ENCODE measurements around the gene UBIAD1.

UBIAD1 gene, protein sequence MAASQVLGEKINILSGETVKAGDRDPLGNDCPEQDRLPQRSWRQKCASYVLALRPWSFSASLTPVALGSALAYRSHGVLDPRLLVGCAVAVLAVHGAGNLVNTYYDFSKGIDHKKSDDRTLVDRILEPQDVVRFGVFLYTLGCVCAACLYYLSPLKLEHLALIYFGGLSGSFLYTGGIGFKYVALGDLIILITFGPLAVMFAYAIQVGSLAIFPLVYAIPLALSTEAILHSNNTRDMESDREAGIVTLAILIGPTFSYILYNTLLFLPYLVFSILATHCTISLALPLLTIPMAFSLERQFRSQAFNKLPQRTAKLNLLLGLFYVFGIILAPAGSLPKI

DNA sequence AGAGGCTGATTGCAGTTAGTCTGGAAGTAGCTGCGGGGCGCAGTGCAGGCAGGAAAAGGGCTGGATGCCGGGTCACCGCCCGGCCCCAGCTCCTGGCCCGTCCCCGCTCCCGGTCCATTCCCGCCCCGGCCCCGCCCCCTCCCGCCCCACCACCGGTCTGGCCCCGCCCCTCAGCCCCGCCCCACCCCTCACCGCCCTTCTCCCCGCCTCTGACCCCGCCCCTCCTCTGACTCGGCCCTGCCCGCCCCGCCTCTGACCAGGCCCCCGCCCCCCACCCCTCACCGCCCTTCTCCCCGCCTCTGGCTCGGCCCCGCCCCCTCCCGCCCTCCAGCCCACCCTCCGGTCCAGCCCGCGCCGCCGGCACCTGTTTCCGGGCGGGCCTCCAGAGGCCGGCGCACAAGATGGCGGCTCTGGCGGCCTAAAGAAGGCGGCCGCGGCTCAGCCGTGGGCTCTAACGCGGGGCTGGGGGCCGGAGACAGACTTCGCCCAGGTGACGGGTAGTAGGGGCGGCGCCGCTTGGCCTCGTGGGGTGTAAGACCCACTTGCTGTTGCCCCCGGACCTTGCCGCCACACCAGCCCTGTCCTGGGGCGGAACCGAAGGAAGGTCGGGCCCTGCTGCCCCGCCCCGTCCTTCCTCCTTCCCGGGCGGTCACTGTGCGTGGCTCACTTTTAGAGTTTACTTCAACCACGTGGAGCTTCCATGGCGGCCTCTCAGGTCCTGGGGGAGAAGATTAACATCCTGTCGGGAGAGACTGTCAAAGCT lies at the start of gene UBIAD1:
Gene UBIAD1 (plus strand): TSS at position 367 of the 763 bp plus-strand sequence. CDS start 334 bp downstream, at position 701.
- DNase-seq (ENCODE audit: low read depth, low spot score): peak; percentile 66
- no peaks in the 10 kb centered on the region for H3K4me1 ChIP-seq (ENCODE audit: insufficient read depth, insufficient read length)
- TF ChIP-seq ZNF274 (IDR thresholded peaks at IDR 0.05; ENCODE audit: low read depth, low read length) (no peak), YY1 (IDR thresholded peaks at IDR 0.05; ENCODE audit: insufficient read depth, insufficient read length) (peak; percentile 75), SUZ12 (IDR thresholded peaks at IDR 0.05; ENCODE audit: extremely low read depth, insufficient read depth, insufficient read length) (no peak)
- no peaks in the 10 kb centered on the region for H3K9me3 ChIP-seq (ENCODE audit: insufficient read depth, low read length)
- H3K27me3 ChIP-seq (ENCODE audit: insufficient read depth, insufficient read length): no peaks in the 10 kb centered on the region
- H3K4me3 ChIP-seq (ENCODE audit: insufficient read length, low read depth): peak within 1 kb of the TSS; percentile 96
- H3K36me3 ChIP-seq (ENCODE audit: insufficient read depth, insufficient read length, low read length): peaks cover 20% of the 10 kb centered on the region
- peak within 1 kb of the TSS; percentile 96 for H3K9ac ChIP-seq (ENCODE audit: insufficient read length, low read depth)

DNA sequence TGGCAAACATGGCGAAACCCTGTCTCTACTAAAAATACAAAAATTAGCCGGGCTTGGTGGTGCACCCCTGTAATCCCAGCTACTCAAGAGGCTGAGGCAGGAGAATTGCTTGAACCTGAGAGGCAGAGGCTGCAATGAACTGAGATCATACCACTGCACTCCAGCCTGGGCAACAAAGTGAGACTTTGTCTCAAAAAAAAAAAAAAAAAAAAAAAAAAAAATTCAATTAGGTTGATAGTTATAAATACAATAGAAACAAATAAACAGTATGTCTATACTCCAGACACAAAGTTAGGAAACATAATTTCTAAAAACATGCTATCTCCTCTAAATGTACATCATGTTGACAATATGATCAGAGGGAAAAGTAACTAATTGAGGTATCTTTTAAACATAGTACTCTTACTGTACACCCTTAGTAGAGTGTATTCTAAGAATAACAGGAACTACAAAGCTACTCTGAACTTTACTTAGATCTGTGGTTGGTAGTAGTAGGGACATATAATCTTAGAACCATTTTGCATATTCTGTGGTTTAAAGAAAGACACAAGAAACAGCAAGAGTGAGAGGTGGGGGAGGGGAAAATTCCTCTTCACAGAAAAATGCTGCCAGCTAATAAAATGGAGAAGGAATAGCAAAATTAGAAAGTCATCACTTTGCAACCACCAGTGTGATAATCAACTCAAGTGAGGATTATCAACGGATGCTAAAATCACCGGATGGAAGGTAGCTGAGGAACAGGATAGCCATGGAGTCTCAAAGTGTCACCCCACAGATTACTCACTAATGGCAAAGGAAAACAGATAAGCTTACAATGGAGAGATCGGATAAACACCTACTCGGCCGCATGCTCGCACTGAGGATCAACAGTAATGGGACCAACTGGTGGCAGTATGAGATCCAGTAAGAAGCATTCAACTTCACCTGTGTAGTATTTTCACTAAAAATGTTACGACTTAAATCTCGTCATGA lies 45.6 kb upstream of the UBIAD1 start:
- Histone ChIP-seq H3K9me3 (ENCODE audit: insufficient read depth, low read length) (no peaks in the 10 kb centered on the region), H3K4me1 (ENCODE audit: insufficient read depth, insufficient read length) (no peaks in the 10 kb centered on the region), H3K9ac (ENCODE audit: insufficient read length, low read depth) (no peak overlapping the region), H3K27me3 (ENCODE audit: insufficient read depth, insufficient read length) (no peaks in the 10 kb centered on the region), H3K36me3 (ENCODE audit: insufficient read depth, insufficient read length, low read length) (peaks cover 72% of the 10 kb centered on the region), H3K4me3 (ENCODE audit: insufficient read length, low read depth) (no peak overlapping the region)
- no peak for DNase-seq (ENCODE audit: low read depth, low spot score)
- TF ChIP-seq ZNF274 (IDR thresholded peaks at IDR 0.05; ENCODE audit: low read depth, low read length) (no peak), SUZ12 (IDR thresholded peaks at IDR 0.05; ENCODE audit: extremely low read depth, insufficient read depth, insufficient read length) (no peak), YY1 (IDR thresholded peaks at IDR 0.05; ENCODE audit: insufficient read depth, insufficient read length) (no peak)

DNA sequence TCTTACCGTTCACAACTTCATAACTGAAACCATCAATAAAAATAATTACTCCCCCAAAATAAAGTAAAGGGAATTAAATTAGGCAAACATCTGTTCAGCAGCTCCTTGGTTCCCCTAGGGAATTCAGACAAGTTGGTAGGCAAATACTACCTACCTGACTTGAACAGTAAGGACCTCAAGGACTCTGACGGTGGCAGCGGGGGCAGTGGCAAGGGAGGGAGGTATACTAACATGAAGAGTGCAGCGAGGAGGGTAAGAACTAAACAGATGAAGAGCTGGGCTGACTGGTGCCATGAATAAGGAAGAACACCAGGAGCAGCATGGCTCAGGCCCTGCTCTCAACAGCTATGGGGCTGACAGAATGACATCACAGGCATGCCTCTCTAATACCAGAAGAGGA lies 43.8 kb upstream of the UBIAD1 start:
- no peak for DNase-seq (ENCODE audit: low read depth, low spot score)

DNA sequence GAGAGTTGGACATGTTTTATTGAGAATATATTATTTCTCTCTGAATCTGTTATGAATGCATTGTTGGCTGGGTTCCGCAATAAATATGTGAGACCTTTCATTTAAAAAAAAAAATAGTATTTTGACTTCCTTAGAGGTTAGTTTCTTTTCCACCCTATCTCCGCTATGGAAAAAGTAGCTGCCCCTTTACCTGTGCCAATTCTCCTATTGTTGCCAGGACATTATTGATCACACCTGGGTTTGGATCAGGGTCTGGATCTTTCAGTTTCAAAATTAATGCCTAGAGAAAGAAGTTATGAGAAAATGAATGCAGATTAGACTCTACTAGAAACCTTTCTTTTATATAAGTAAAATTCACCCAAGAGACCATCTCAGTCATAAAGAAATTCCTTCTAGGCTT lies 39.8 kb upstream of the UBIAD1 start:
- Histone ChIP-seq H3K4me1 (ENCODE audit: insufficient read depth, insufficient read length) (no peaks in the 10 kb centered on the region), H3K27me3 (ENCODE audit: insufficient read depth, insufficient read length) (no peaks in the 10 kb centered on the region), H3K4me3 (ENCODE audit: insufficient read length, low read depth) (no peak overlapping the region), H3K9me3 (ENCODE audit: insufficient read depth, low read length) (no peaks in the 10 kb centered on the region), H3K9ac (ENCODE audit: insufficient read length, low read depth) (no peak overlapping the region), H3K36me3 (ENCODE audit: insufficient read depth, insufficient read length, low read length) (peaks cover 86% of the 10 kb centered on the region)
- no peak for DNase-seq (ENCODE audit: low read depth, low spot score)
- TF ChIP-seq ZNF274 (IDR thresholded peaks at IDR 0.05; ENCODE audit: low read depth, low read length) (no peak), SUZ12 (IDR thresholded peaks at IDR 0.05; ENCODE audit: extremely low read depth, insufficient read depth, insufficient read length) (no peak), YY1 (IDR thresholded peaks at IDR 0.05; ENCODE audit: insufficient read depth, insufficient read length) (no peak)

More for the DNA sequence above, 43.8 kb upstream of the UBIAD1 start:
- no peak overlapping the region for H3K9ac ChIP-seq (ENCODE audit: insufficient read length, low read depth)
- H3K27me3 ChIP-seq (ENCODE audit: insufficient read depth, insufficient read length): no peaks in the 10 kb centered on the region
- H3K4me1 ChIP-seq (ENCODE audit: insufficient read depth, insufficient read length): no peaks in the 10 kb centered on the region
- H3K9me3 ChIP-seq (ENCODE audit: insufficient read depth, low read length): no peaks in the 10 kb centered on the region
- TF ChIP-seq ZNF274 (IDR thresholded peaks at IDR 0.05; ENCODE audit: low read depth, low read length) (no peak), SUZ12 (IDR thresholded peaks at IDR 0.05; ENCODE audit: extremely low read depth, insufficient read depth, insufficient read length) (no peak), YY1 (IDR thresholded peaks at IDR 0.05; ENCODE audit: insufficient read depth, insufficient read length) (no peak)
- H3K4me3 ChIP-seq (ENCODE audit: insufficient read length, low read depth): no peak overlapping the region
- H3K36me3 ChIP-seq (ENCODE audit: insufficient read depth, insufficient read length, low read length): peaks cover 76% of the 10 kb centered on the region

DNA sequence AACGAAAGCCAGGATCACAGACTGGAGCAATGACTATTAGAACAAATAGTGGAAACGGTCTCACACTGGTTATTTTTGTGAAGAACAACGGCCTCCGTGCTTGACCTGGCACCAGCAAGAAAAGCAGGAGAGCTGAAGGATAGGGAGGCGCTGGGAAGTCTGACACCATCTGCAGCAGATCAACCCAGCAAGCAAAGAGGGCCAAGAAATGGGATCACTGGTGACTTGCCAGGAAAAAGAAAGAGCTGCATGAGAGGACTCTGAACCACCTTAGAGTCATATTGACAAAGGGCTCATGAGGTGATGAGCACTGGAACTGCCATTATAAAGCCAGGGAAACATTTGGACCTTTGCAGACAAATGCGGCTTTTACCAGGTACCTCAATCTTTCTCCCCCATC lies 35.6 kb upstream of the UBIAD1 start:
- H3K4me3 ChIP-seq (ENCODE audit: insufficient read length, low read depth): no peak overlapping the region
- H3K4me1 ChIP-seq (ENCODE audit: insufficient read depth, insufficient read length): no peaks in the 10 kb centered on the region
- no peak for DNase-seq (ENCODE audit: low read depth, low spot score)
- no peak overlapping the region for H3K9ac ChIP-seq (ENCODE audit: insufficient read length, low read depth)
- no peaks in the 10 kb centered on the region for H3K27me3 ChIP-seq (ENCODE audit: insufficient read depth, insufficient read length)
- H3K36me3 ChIP-seq (ENCODE audit: insufficient read depth, insufficient read length, low read length): peaks cover 77% of the 10 kb centered on the region
- no peaks in the 10 kb centered on the region for H3K9me3 ChIP-seq (ENCODE audit: insufficient read depth, low read length)
- TF ChIP-seq ZNF274 (IDR thresholded peaks at IDR 0.05; ENCODE audit: low read depth, low read length) (no peak), SUZ12 (IDR thresholded peaks at IDR 0.05; ENCODE audit: extremely low read depth, insufficient read depth, insufficient read length) (no peak), YY1 (IDR thresholded peaks at IDR 0.05; ENCODE audit: insufficient read depth, insufficient read length) (no peak)

DNA sequence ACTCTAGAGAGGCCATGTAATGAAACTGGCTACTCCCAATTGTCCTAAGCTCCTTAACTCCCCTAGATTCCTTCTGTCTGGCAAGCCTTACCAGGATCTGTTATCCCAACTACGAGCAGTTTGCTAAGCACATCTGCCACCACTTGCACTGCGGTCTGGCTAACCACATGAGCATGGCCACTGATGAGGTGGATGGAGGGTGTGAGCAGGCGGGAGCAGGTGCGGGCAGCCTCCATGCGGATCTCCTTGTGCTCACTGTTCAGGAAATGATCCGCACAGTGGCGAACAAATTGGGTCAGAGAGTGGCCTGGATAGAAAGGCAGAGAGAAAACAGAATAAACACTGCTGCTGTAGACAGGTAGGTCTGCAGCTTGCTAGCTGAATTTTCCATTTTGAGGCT lies 34.7 kb upstream of the UBIAD1 start:
- TF ChIP-seq YY1 (IDR thresholded peaks at IDR 0.05; ENCODE audit: insufficient read depth, insufficient read length): no peak
- no peak for TF ChIP-seq ZNF274 (IDR thresholded peaks at IDR 0.05; ENCODE audit: low read depth, low read length)
- TF ChIP-seq SUZ12 (IDR thresholded peaks at IDR 0.05; ENCODE audit: extremely low read depth, insufficient read depth, insufficient read length): no peak
- Histone ChIP-seq H3K4me3 (ENCODE audit: insufficient read length, low read depth) (no peak overlapping the region), H3K27me3 (ENCODE audit: insufficient read depth, insufficient read length) (no peaks in the 10 kb centered on the region), H3K9me3 (ENCODE audit: insufficient read depth, low read length) (no peaks in the 10 kb centered on the region), H3K9ac (ENCODE audit: insufficient read length, low read depth) (no peak overlapping the region), H3K36me3 (ENCODE audit: insufficient read depth, insufficient read length, low read length) (peaks cover 78% of the 10 kb centered on the region), H3K4me1 (ENCODE audit: insufficient read depth, insufficient read length) (no peaks in the 10 kb centered on the region)
- DNase-seq (ENCODE audit: low read depth, low spot score): no peak
